Measurements from ENCODE around the gene ZBTB3. TPM values are rescaled to one million over a fixed set of nuclear protein-coding genes. Genes with fewer than 3 reads are reported as not detected.
A peak's percentile ranks its signal among the peaks of the same experiment; 100 is the strongest.

ZBTB3 gene
- total and polyA plus RNA-seq, 2 of the 13 experiments (the other 11 are each of a cell fraction or from before 2014, with no cell fraction given), result 3.4 to 5.2 TPM

DNA sequence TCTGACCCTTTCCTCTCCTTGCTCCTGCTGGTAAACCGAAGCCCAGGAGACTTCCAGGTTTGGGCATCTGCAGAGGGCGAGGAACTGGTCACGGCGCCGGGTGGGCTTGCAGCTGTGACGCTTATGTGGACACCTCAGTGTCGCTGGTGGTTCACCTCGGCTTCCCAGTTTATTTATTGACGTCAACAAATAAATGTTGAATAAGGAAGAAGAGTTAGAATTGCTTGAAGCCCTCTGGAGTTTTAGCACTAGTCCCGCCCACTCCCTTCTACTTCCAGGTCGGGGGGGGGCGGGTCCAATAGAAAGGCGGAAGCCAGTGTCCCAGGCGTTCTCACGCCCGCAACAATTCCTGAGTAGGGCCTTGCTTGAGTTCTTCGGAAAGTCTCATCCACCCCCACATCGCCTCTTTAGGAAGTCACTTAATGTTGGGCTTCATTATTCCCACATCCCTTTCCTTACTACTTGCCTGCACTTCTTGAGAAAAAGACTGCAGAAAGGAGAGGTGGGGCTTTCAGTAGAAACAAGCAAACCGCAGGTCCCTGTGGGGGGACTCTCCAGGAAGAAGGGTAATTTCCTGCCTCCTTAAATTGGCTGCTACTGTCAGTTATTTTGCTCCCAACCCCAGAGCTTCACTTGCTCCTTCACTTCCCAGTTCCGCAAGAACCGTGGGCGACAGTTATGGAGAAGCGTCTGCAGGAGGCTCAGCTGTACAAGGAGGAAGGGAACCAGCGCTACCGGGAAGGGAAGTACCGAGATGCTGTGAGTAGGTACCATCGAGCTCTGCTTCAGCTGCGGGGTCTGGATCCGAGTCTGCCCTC is 25.6 kb downstream of the ZBTB3 start, which contains the start of gene TTC9C (continued):
- TF ChIP-seq MTERF4 (CRISPR knock-in tag; IDR thresholded peaks at IDR 0.05) (no peak), RARG (CRISPR knock-in tag; IDR thresholded peaks at IDR 0.05; ENCODE audit: low read depth) (no peak), ZBTB42 (CRISPR knock-in tag; IDR thresholded peaks at IDR 0.05) (peak; percentile 36; the same call in 1 of the 2 replicates), MXD4 (CRISPR knock-in tag; IDR thresholded peaks at IDR 0.05) (no peak; the same call in 1 of the 2 replicates), POGZ (CRISPR knock-in tag; IDR thresholded peaks at IDR 0.05) (no peak), ZNF784 (CRISPR knock-in tag; IDR thresholded peaks at IDR 0.05; ENCODE audit: borderline replicate concordance) (no peak), ZNF660 (CRISPR knock-in tag; IDR thresholded peaks at IDR 0.05; ENCODE audit: borderline replicate concordance, low read depth) (no peak), ZNF609 (CRISPR knock-in tag; IDR thresholded peaks at IDR 0.05; ENCODE audit: borderline replicate concordance) (no peak), ZNF512 (CRISPR knock-in tag; IDR thresholded peaks at IDR 0.05) (no peak)
- TF ChIP-seq, protein P1, sequence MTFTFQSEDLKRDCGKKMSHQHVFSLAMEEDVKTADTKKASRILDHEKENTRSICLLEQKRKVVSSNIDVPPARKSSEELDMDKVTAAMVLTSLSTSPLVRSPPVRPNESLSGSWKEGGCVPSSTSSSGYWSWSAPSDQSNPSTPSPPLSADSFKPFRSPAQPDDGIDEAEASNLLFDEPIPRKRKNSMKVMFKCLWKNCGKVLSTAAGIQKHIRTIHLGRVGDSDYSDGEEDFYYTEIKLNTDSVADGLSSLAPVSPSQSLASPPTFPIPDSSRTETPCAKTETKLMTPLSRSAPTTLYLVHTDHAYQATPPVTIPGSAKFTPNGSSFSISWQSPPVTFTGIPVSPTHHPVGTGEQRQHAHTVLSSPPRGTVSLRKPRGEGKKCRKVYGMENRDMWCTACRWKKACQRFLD (CRISPR knock-in tag; IDR thresholded peaks at IDR 0.05; ENCODE audit: borderline replicate concordance), result 0 out of 2 replicates have a peak, but pooled peaks have one; percentile 53
- TF ChIP-seq, protein P2, sequence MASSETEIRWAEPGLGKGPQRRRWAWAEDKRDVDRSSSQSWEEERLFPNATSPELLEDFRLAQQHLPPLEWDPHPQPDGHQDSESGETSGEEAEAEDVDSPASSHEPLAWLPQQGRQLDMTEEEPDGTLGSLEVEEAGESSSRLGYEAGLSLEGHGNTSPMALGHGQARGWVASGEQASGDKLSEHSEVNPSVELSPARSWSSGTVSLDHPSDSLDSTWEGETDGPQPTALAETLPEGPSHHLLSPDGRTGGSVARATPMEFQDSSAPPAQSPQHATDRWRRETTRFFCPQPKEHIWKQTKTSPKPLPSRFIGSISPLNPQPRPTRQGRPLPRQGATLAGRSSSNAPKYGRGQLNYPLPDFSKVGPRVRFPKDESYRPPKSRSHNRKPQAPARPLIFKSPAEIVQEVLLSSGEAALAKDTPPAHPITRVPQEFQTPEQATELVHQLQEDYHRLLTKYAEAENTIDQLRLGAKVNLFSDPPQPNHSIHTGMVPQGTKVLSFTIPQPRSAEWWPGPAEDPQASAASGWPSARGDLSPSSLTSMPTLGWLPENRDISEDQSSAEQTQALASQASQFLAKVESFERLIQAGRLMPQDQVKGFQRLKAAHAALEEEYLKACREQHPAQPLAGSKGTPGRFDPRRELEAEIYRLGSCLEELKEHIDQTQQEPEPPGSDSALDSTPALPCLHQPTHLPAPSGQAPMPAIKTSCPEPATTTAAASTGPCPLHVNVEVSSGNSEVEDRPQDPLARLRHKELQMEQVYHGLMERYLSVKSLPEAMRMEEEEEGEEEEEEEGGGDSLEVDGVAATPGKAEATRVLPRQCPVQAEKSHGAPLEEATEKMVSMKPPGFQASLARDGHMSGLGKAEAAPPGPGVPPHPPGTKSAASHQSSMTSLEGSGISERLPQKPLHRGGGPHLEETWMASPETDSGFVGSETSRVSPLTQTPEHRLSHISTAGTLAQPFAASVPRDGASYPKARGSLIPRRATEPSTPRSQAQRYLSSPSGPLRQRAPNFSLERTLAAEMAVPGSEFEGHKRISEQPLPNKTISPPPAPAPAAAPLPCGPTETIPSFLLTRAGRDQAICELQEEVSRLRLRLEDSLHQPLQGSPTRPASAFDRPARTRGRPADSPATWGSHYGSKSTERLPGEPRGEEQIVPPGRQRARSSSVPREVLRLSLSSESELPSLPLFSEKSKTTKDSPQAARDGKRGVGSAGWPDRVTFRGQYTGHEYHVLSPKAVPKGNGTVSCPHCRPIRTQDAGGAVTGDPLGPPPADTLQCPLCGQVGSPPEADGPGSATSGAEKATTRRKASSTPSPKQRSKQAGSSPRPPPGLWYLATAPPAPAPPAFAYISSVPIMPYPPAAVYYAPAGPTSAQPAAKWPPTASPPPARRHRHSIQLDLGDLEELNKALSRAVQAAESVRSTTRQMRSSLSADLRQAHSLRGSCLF (CRISPR knock-in tag; IDR thresholded peaks at IDR 0.05; ENCODE audit: borderline replicate concordance), result no peak
